Right atrium auricular region (tissue), 2 donors: ENCODE data around the gene QSOX1. TPM values are rescaled to one million over a fixed set of nuclear protein-coding genes. Genes with fewer than 3 reads are reported as not detected.
"Not testable (repeated sequence)": the region's sequence is repeated elsewhere in the genome, so short reads cannot be mapped to it uniquely, and the experiment has no call there.

Experiments
- DNase-seq: peaks from one replicate; pipeline ENCODE4 v3.0.0-alpha.2; 2019; ENCODE audit warnings: low spot score
- H3K27ac ChIP-seq, 2 donors: fragments of 200-600 bp; sonication (generic); 1 replicate in 1 of 2; 2 replicates in 1 of 2; pipeline ENCODE4 v1.5.1; 2016 to 2019
- H3K27me3 ChIP-seq, 2 donors: fragments of 200-600 bp; sonication (generic); one replicate each; pipeline versions ENCODE4 v1.5.1 to v1.6.0; 2017 to 2019
- H3K36me3 ChIP-seq: fragments of 200-600 bp; sonication (generic); one replicate; pipeline ENCODE4 v1.5.1; 2016
- H3K4me1 ChIP-seq, 2 donors: fragments of 200-600 bp; sonication (generic); one replicate each; pipeline versions ENCODE4 v1.5.1 to v1.6.0; 2017 to 2019
- H3K4me3 ChIP-seq, 2 donors: fragments of 200-600 bp; sonication (generic); 1 replicate in 1 of 2; 2 replicates in 1 of 2; pipeline ENCODE4 v1.5.1; 2017 to 2019; ENCODE audit warnings: mild to moderate bottlenecking in 1 of 2, moderate library complexity in 1 of 2
- H3K9me3 ChIP-seq, 2 donors: fragments of 200-600 bp; sonication (generic); one replicate each; pipeline ENCODE4 v1.5.1; 2019
- CTCF ChIP-seq, 2 donors: fragments of 200-600 bp; sonication (generic); IDR thresholded peaks; one replicate each; pipeline ENCODE4 v1.5.1; 2019; ENCODE audit warnings: antibody characterized with exemption in 2 of 2
- total RNA-seq, 2 donors: library from RNA; depleted of rRNA; stranded (reverse); fragments of >200 nt; gene quantifications; one replicate each; pipeline ENCODE4 v1.1.0, GENCODE V29; 2016

Gene QSOX1
- total RNA-seq, 2 donors from 2014 or later: 199 to 332 TPM

- DNase-seq: no peak
- TF ChIP-seq CTCF (IDR thresholded peaks at IDR 0.05): no peak
Observed at GRCh38 chr1:180131510-180131909, 23.2 kb upstream of the QSOX1 start.

GRCh38 chr1:180133193-180133592 is 21.5 kb upstream of the QSOX1 start:
- DNase-seq: no peak
- Histone ChIP-seq H3K4me1 (no peaks in the 10 kb centered on the region), H3K4me3 (no peak overlapping the region), H3K27ac (no peak overlapping the region), H3K36me3 (no peaks in the 10 kb centered on the region), H3K9me3 (peaks cover 0 to 4% of the 10 kb centered on the region in 2 donors), H3K27me3 (no peaks in the 10 kb centered on the region)
- no peak for TF ChIP-seq CTCF (IDR thresholded peaks at IDR 0.05)

More at GRCh38 chr1:180131510-180131909, 23.2 kb upstream of the QSOX1 start:
- Histone ChIP-seq H3K27ac (no peak overlapping the region), H3K36me3 (no peaks in the 10 kb centered on the region), H3K4me3 (no peak overlapping the region), H3K27me3 (no peaks in the 10 kb centered on the region), H3K9me3 (no peaks in the 10 kb centered on the region), H3K4me1 (no peaks in the 10 kb centered on the region)

- peak; percentile 18 for DNase-seq
- not testable (repeated sequence) for H3K4me1 ChIP-seq, H3K27ac ChIP-seq, H3K9me3 ChIP-seq, H3K4me3 ChIP-seq, H3K36me3 ChIP-seq, H3K27me3 ChIP-seq
Observed at GRCh38 chr1:180133688-180134087, 21.0 kb upstream of the QSOX1 start.

GRCh38 chr1:180135535-180135934 is 19.1 kb upstream of the QSOX1 start:
- no peak for TF ChIP-seq CTCF (IDR thresholded peaks at IDR 0.05)
- DNase-seq: no peak
- H3K27me3 ChIP-seq: no peaks in the 10 kb centered on the region
- no peak overlapping the region for H3K4me3 ChIP-seq
- H3K9me3 ChIP-seq: peaks cover 0 to 4% of the 10 kb centered on the region in 2 donors
- H3K36me3 ChIP-seq: no peaks in the 10 kb centered on the region
- H3K27ac ChIP-seq: no peak overlapping the region
- H3K4me1 ChIP-seq: no peaks in the 10 kb centered on the region

- H3K4me3 ChIP-seq: no peak overlapping the region
- H3K36me3 ChIP-seq: no peaks in the 10 kb centered on the region
- H3K27ac ChIP-seq: no peak overlapping the region
- no peak for DNase-seq
- H3K27me3 ChIP-seq: no peaks in the 10 kb centered on the region
- no peaks in the 10 kb centered on the region for H3K4me1 ChIP-seq
- H3K9me3 ChIP-seq: peaks cover 0 to 4% of the 10 kb centered on the region in 2 donors
- no peak for TF ChIP-seq CTCF (IDR thresholded peaks at IDR 0.05)
Observed at GRCh38 chr1:180136331-180136967, 18.2 kb upstream of the QSOX1 start.

- Histone ChIP-seq H3K27ac (no peak overlapping the region), H3K27me3 (no peaks in the 10 kb centered on the region), H3K4me3 (no peak overlapping the region), H3K9me3 (peaks cover 0 to 4% of the 10 kb centered on the region in 2 donors), H3K4me1 (no peaks in the 10 kb centered on the region), H3K36me3 (no peaks in the 10 kb centered on the region)
- DNase-seq: no peak
- TF ChIP-seq CTCF (IDR thresholded peaks at IDR 0.05): no peak
Observed at GRCh38 chr1:180136968-180137356, 17.7 kb upstream of the QSOX1 start.
